ENCODE results near the gene RBM47. TPM values are rescaled to one million over a fixed set of nuclear protein-coding genes. Genes with fewer than 3 reads are reported as not detected.
"Not testable (repeated sequence)": the region's sequence is repeated elsewhere in the genome, so short reads cannot be mapped to it uniquely, and the experiment has no call there.

Gene RBM47
- total RNA-seq, 1 experiment from 2014 or later = 0.13 TPM

DNA sequence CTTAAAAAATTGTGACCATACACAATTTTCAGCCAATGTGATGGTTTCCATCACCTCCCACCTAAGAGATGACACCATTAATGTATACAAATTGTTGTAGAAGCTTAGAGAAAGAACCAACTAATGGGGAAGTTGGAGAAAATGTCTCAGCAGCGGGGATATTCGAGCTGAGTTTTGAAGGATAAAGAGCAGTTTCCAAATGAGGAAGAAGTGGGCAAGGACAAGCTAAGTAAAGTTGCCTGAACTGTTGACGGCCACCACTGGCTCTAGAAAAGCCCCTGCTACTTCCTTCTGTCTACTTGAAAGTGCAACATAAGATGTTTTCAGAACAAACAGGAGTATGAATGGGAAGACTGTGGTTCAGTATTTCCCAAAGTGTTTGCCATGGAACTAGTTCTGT is 202.5 kb downstream of the RBM47 start:
- Histone ChIP-seq H3K27me3 (replicated peaks) (no peaks in the 10 kb centered on the region), H3K9me3 (replicated peaks) (no peaks in the 10 kb centered on the region), H3K4me1 (replicated peaks) (no peaks in the 10 kb centered on the region), H3K27ac (no peak overlapping the region), H3K4me3 (no peak overlapping the region), H3K36me3 (no peaks in the 10 kb centered on the region)
- no peak for DNase-seq (ENCODE audit: low read depth in 1 of 2, low spot score in 2 of 2)

DNA sequence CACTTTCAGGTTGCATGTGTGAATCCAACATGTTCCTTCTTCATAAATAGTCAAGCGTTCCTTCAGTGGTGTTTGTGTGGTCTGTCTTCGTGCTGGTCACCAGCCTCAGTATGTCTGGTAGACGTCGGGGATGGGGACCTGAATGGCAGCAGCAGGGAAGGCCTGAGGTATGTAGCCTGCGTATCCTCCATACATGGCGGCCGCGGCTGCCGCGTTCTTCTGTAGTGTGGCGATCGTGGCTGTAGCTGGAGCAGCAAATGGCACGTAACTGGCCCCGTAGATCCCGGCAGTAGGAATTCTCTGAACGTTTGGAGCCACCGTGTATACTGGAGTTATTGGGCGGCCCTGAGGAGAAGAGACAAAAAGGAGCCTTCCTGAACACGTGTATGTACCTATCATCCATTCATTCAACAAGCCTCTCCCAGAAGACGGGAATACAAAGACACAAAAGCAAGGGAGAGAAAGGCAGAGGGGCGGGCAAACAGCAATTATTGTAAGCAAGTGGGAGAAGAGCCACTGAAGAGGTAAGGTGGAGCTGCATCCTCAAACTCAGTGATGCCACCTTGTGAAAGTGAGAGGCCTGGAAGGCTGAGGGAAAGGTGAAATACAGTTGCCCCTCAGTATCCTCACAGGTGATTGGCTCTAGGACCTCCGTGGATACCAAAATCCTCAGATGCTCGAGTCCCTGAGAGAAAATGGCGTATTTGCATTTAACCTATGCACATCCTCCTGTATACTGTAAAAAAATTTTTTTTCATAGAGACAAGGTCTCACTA is 203.7 kb downstream of the RBM47 start:
- no peaks in the 10 kb centered on the region for H3K36me3 ChIP-seq
- H3K4me3 ChIP-seq = no peak overlapping the region
- no peaks in the 10 kb centered on the region for H3K9me3 ChIP-seq (replicated peaks)
- no peak for DNase-seq (ENCODE audit: low read depth in 1 of 2, low spot score in 2 of 2)
- no peaks in the 10 kb centered on the region for H3K4me1 ChIP-seq (replicated peaks)
- no peaks in the 10 kb centered on the region for H3K27me3 ChIP-seq (replicated peaks)
- H3K27ac ChIP-seq = no peak overlapping the region

GRCh38 chr4:40423735-40424134 is 205.9 kb downstream of the RBM47 start:
- H3K36me3 ChIP-seq = no peaks in the 10 kb centered on the region
- H3K9me3 ChIP-seq (replicated peaks) = no peaks in the 10 kb centered on the region
- H3K4me3 ChIP-seq = no peak overlapping the region
- no peaks in the 10 kb centered on the region for H3K27me3 ChIP-seq (replicated peaks)
- no peak overlapping the region for H3K27ac ChIP-seq
- DNase-seq (ENCODE audit: low read depth in 1 of 2, low spot score in 2 of 2) = no peak
- no peaks in the 10 kb centered on the region for H3K4me1 ChIP-seq (replicated peaks)

DNA sequence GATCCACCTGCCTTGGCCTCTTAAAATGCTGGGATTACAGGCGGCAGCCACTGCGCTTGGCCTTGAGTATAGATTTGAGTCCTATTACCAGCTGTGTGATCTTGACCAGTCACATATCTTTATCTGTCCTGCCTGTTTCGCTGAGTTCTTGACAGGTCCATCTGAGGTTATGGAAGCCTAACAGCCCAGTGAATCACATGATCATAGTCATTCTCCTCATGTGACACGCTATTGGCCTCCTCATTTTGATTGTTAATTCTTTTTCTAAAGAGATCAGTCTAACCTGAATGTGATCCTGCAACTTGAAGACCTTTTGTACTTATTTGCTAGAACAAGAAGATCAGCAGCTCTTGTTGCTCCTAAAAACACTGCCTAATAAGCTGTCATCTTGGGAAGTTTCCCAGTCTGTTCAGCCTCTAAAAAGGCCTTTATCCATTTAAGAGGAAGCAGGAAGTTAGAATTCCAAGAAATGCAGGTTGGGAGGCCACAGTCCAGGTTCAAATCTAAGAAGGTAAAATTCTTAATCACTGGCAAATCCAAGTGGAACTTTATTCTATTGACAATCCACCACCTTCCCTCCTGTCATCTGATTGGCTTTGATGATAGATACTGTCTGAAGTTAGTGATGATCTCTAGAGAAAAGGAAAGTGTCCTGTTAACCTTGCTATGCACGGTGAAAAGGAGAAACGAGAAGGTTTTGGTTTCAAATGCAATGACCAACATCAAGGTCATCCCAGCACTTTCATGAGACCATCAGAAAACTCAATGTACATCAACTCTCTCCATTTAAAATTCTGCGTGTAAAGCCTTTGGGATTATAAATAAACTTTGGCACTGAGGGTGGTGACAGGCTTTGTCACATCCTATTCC is 207.6 kb downstream of the RBM47 start:
- Histone ChIP-seq H3K4me3 (no peak overlapping the region), H3K36me3 (no peaks in the 10 kb centered on the region), H3K4me1 (replicated peaks) (no peaks in the 10 kb centered on the region), H3K9me3 (replicated peaks) (no peaks in the 10 kb centered on the region), H3K27ac (no peak overlapping the region), H3K27me3 (replicated peaks) (no peaks in the 10 kb centered on the region)
- no peak for DNase-seq (ENCODE audit: low read depth in 1 of 2, low spot score in 2 of 2)

GRCh38 chr4:40419231-40419912 is 210.3 kb downstream of the RBM47 start:
- Histone ChIP-seq H3K4me1 (replicated peaks) (no peaks in the 10 kb centered on the region), H3K36me3 (no peaks in the 10 kb centered on the region), H3K27ac (no peak overlapping the region), H3K4me3 (no peak overlapping the region), H3K9me3 (replicated peaks) (no peaks in the 10 kb centered on the region), H3K27me3 (replicated peaks) (no peaks in the 10 kb centered on the region)
- DNase-seq (ENCODE audit: low read depth in 1 of 2, low spot score in 2 of 2) = no peak

- Histone ChIP-seq H3K4me1 (replicated peaks) (no peaks in the 10 kb centered on the region), H3K9me3 (replicated peaks) (no peaks in the 10 kb centered on the region), H3K27me3 (replicated peaks) (no peaks in the 10 kb centered on the region)
Measured at GRCh38 chr4:40418430-40419230, 211.0 kb downstream of the RBM47 start.

DNA sequence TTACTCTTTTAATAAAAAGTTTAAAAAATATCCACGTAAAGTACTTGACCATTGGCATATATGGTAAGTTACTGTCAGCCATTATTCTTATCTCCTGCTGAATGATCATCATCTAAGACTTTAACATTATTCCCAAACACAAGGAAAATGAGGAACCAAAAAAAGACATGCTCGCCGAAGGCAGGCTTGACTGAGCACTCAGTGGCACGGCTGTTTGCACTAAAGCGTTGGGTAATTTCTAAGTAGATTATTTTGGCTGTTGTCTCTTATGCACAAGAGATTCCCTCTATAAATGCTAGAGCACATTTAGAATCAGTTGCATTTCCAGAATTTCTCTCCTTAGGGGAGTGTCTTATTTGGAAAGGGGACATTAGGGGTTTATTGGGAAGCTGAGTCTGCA is 211.7 kb downstream of the RBM47 start:
- Histone ChIP-seq H3K27ac (no peak overlapping the region), H3K27me3 (replicated peaks) (no peaks in the 10 kb centered on the region), H3K4me1 (replicated peaks) (no peaks in the 10 kb centered on the region), H3K36me3 (no peaks in the 10 kb centered on the region), H3K9me3 (replicated peaks) (no peaks in the 10 kb centered on the region), H3K4me3 (no peak overlapping the region)
- DNase-seq (ENCODE audit: low read depth in 1 of 2, low spot score in 2 of 2) = no peak

More at GRCh38 chr4:40418430-40419230, 211.0 kb downstream of the RBM47 start:
- no peak for DNase-seq (ENCODE audit: low read depth in 1 of 2, low spot score in 2 of 2)
- Histone ChIP-seq H3K4me3 (no peak overlapping the region), H3K27ac (no peak overlapping the region), H3K36me3 (no peaks in the 10 kb centered on the region)

DNA sequence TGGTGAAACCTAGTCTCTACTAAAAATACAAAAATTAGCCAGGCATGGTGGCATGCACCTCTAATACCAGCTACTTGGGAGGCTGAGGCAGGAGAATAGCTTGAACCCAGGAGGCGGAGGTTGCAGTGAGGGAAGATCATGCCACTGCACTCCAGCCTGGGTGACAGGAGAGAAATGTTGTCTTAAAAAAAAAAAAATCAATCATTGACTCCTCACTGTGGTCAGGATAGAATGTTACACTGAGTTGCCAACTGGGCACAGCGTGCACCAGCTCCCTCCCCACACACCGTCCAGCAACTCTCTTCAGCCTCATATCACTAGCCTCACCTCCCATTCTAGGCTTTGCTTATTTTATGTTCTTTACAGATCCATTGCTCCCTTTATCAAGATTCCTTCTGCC is 215.0 kb downstream of the RBM47 start:
- H3K27ac ChIP-seq = no peak overlapping the region
- no peaks in the 10 kb centered on the region for H3K36me3 ChIP-seq
- no peaks in the 10 kb centered on the region for H3K27me3 ChIP-seq (replicated peaks)
- no peak for DNase-seq (ENCODE audit: low read depth in 1 of 2, low spot score in 2 of 2)
- no peaks in the 10 kb centered on the region for H3K4me1 ChIP-seq (replicated peaks)
- H3K9me3 ChIP-seq (replicated peaks) = no peaks in the 10 kb centered on the region
- no peak overlapping the region for H3K4me3 ChIP-seq

DNA sequence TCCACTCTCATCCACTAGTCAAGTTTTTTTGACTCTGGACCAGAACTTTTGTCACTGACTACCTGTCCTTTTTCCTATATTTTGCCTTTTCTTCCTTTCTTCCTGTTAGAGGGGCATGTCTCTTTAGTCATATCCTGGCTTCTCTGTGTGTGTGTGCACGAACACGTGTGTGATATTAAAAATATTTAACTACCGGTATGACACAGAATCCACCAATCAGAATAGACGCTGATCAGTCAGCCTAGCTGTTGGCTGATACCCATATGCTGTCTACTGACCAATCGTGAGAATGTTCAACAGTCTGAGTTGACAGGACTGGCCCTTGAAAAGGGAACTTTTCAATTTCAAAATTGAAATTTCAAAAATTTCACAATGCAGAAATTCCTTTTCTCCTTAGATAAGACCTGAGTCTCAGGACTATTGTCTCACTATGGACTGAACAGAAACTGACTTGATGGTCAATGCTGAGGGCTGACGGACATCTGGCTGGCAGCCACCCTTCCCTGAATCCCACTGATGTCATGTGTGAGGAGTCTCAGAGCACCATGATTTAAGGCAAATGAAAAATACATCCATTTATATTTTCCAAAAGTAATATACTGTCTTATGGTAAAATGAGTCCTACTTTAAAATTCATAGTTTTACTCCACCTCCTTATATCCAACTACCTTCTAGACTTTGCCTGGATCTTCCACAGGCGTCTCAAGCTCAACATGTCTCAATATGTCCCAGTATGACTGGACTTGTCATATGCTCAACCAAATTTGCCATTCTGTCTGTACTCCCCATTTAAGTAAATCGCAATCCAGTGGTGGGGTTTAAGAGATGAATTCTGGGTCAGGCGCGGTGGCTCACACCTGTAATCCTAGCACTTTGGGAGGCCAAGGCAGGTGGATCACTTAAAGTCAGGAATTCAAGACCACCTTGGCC is 216.5 kb downstream of the RBM47 start:
- no peak overlapping the region for H3K4me3 ChIP-seq
- no peak for DNase-seq (ENCODE audit: low read depth in 1 of 2, low spot score in 2 of 2)
- H3K27ac ChIP-seq = no peak overlapping the region
- H3K4me1 ChIP-seq (replicated peaks) = no peaks in the 10 kb centered on the region
- no peaks in the 10 kb centered on the region for H3K27me3 ChIP-seq (replicated peaks)
- H3K9me3 ChIP-seq (replicated peaks) = no peaks in the 10 kb centered on the region
- no peaks in the 10 kb centered on the region for H3K36me3 ChIP-seq

GRCh38 chr4:40412388-40412787 is 217.3 kb downstream of the RBM47 start:
- H3K36me3 ChIP-seq = no peaks in the 10 kb centered on the region
- H3K4me1 ChIP-seq (replicated peaks) = no peaks in the 10 kb centered on the region
- no peak for DNase-seq (ENCODE audit: low read depth in 1 of 2, low spot score in 2 of 2)
- no peak overlapping the region for H3K4me3 ChIP-seq
- no peaks in the 10 kb centered on the region for H3K27me3 ChIP-seq (replicated peaks)
- H3K27ac ChIP-seq = no peak overlapping the region
- H3K9me3 ChIP-seq (replicated peaks) = no peaks in the 10 kb centered on the region

- Histone ChIP-seq H3K36me3 (no peaks in the 10 kb centered on the region), H3K4me3 (no peak overlapping the region), H3K4me1 (replicated peaks) (no peaks in the 10 kb centered on the region), H3K27ac (no peak overlapping the region), H3K27me3 (replicated peaks) (no peaks in the 10 kb centered on the region), H3K9me3 (replicated peaks) (no peaks in the 10 kb centered on the region)
- DNase-seq (ENCODE audit: low read depth in 1 of 2, low spot score in 2 of 2) = no peak
Measured at GRCh38 chr4:40409835-40410234, 219.8 kb downstream of the RBM47 start.

DNA sequence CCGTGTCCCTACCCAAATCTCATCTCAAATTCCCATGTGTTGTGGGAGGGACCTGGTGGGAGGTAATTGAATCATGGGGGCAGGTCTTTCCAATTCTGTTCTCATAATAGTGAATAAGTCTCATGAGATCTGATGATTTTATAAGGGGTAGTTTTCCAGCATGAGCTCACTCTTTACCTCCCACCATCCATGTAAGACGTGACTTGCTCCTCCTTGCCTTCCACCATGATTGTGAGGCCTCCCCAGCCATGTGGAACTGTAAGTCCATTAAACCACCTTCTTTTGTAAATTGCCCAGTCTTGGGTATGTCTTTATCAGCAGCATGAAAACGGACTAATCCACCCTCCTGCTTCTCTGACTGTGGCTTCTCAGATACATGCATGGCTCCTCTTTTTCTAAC is 222.2 kb downstream of the RBM47 start:
- H3K9me3 ChIP-seq (replicated peaks); H3K4me1 ChIP-seq (replicated peaks); H3K36me3 ChIP-seq; DNase-seq (ENCODE audit: low read depth in 1 of 2, low spot score in 2 of 2); H3K4me3 ChIP-seq; H3K27ac ChIP-seq; H3K27me3 ChIP-seq (replicated peaks): not testable (repeated sequence)

Data from SJSA1 (cell line).